GM12875 (cell line): ENCODE results near the gene SLC16A6.

Source experiments
- H3K4me3 ChIP-seq: one replicate; pipeline ENCODE4 v1.5.1; 2011; ENCODE audit warnings: low read depth, low read length, control low read depth
- TF ChIP-seq, protein P1 (sequence below): IDR thresholded peaks from 2 replicates; pipeline ENCODE4 v1.5.1; 2011; ENCODE audit warnings: low read depth, mild to moderate bottlenecking, control low read depth, inconsistent platforms, low read length, moderate library complexity, borderline replicate concordance; ENCODE audit not compliant: insufficient read depth

SLC16A6 gene

GRCh38 chr17:68307443-68307842 is 16.5 kb upstream of the SLC16A6 start:
- TF ChIP-seq, protein P1, sequence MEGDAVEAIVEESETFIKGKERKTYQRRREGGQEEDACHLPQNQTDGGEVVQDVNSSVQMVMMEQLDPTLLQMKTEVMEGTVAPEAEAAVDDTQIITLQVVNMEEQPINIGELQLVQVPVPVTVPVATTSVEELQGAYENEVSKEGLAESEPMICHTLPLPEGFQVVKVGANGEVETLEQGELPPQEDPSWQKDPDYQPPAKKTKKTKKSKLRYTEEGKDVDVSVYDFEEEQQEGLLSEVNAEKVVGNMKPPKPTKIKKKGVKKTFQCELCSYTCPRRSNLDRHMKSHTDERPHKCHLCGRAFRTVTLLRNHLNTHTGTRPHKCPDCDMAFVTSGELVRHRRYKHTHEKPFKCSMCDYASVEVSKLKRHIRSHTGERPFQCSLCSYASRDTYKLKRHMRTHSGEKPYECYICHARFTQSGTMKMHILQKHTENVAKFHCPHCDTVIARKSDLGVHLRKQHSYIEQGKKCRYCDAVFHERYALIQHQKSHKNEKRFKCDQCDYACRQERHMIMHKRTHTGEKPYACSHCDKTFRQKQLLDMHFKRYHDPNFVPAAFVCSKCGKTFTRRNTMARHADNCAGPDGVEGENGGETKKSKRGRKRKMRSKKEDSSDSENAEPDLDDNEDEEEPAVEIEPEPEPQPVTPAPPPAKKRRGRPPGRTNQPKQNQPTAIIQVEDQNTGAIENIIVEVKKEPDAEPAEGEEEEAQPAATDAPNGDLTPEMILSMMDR: no peak
- H3K4me3 ChIP-seq: no peak overlapping the region

GRCh38 chr17:68306819-68307218 is 15.9 kb upstream of the SLC16A6 start:
- TF ChIP-seq, protein P1: no peak
- H3K4me3 ChIP-seq: no peak overlapping the region

GRCh38 chr17:68305142-68305541 is 14.2 kb upstream of the SLC16A6 start:
- H3K4me3 ChIP-seq: no peak overlapping the region
- TF ChIP-seq, protein P1: no peak

DNA sequence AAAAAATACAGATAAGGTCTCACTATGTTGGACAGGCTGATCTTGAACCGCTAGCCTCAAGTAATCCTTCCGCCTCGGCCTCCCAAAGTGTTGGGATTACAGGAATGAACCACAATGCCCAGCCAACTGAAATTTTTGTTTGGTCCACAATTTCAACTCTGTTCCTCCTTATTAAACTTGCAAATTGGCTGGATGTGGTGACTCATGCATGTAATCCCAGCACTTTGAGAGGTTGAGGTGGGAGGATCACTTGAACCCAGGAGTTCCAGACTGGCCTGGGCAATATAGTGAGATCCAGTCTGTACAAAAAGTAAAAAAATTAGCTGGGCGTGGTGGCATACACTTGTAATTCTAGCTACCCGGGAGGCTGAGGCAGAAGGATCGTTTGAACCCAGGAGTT is 13.8 kb upstream of the SLC16A6 start:
- no peak overlapping the region for H3K4me3 ChIP-seq

GRCh38 chr17:68302666-68303065 is 11.7 kb upstream of the SLC16A6 start:
- H3K4me3 ChIP-seq: no peak overlapping the region
- TF ChIP-seq, protein P1: no peak

More for the DNA sequence above, 13.8 kb upstream of the SLC16A6 start:
- TF ChIP-seq, protein P1: no peak

GRCh38 chr17:68302066-68302564 is 11.2 kb upstream of the SLC16A6 start:
- TF ChIP-seq, protein P1: no peak
- no peak overlapping the region for H3K4me3 ChIP-seq

- TF ChIP-seq, protein P1: no peak
- no peak overlapping the region for H3K4me3 ChIP-seq
These were observed 10.6 kb upstream of the SLC16A6 start for GRCh38 chr17:68301438-68301959.
